Glomerular visceral epithelial cell (primary cell): ENCODE results near the gene C12orf56.

Experiments
- DNase-seq: peaks from one replicate; pipeline ENCODE4 v3.0.0-alpha.2; 2016; ENCODE audit errors: extremely low spot score

The C12orf56 gene, protein sequence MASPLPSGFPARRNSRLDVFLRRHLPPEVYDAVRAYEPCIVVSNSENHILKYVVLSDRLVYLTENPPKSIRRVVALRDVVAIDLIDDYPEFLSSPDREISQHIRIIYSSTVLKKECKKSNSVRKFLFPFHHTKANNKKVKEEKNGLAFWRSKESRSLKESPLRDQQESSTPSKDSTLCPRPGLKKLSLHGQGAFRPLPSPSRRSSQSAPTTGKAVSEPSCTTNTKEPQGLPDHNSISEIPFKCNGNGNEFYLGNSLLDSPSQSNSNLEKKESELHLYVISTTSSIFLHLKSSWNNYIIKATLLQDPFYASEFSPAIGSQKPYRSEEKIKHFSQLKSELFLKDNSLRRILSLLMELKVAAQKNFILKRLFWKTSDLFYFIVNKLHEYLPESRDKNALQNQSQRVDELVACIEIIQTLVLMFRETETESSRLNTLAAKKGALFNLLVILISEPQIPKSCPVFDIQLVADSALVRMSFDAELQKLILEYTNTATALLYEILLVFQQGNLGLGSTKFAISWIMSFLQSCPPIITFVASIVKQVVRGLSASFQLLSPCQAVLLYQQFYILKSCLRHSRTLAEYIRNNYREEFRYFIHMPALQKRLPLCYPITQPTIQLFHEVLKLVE

GRCh38 chr12:64390275-64390851 is at the start of gene C12orf56:
Gene C12orf56 (minus strand): TSS chr12:64390758. CDS start chr12:64390565, 193 bp downstream.
- DNase-seq: no peak

DNA sequence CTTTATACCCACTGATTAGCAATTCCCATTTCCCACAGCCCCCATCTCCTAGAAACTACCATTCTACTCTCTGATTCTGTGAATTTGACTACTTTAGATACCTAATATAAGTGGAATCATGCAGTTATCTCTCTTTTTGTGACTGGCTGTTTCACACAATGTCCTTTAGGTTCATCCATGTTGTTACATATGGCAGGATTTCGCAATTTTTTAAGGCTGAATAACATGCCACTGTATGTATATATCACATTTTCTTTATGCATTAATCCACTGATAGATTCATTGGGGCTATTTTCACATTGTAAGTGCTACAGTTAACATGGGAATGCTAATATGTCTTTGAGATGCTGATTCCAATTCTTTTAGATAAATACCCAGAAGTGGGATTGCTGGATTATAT is 49.5 kb upstream of the C12orf56 start:
- DNase-seq: no peak

DNA sequence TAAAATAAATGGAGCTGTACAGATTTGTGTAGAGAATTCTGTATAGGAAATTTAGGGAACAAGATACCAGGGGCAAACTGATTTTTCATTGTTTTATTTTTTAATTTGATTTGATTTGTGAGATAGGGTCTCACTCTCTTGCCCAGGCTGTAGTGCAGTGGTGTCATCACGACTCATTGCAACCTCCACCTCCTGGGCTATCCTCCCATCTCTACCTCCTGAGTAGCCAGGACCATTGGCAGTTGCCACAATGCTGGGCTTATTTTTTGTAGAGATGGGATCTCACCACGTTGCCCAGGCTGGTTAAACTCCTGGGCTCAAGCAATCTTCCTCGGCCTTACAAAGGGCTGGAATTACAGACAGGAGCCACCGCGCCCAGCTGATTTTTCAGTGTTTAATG is 43.4 kb upstream of the C12orf56 start:
- DNase-seq: no peak

DNA sequence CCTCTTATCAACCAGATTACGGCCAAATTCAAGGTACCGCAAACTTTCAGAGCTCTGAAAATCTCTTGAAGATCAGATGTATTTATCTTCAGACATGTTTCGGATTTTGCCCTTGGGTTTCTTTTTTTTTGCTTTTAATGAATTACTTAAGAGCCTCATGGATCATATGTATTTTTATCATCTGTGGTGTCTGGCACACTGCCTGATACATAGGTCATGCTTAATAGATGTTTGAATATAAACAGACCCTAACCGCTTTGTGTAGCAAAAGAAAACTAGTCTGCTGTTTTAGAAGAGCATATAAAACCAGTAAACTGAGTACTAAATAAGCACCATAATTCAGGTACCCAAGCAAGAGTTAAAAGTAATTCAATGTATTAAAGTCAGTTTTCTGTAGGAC is 41.2 kb upstream of the C12orf56 start:
- no peak for DNase-seq

DNA sequence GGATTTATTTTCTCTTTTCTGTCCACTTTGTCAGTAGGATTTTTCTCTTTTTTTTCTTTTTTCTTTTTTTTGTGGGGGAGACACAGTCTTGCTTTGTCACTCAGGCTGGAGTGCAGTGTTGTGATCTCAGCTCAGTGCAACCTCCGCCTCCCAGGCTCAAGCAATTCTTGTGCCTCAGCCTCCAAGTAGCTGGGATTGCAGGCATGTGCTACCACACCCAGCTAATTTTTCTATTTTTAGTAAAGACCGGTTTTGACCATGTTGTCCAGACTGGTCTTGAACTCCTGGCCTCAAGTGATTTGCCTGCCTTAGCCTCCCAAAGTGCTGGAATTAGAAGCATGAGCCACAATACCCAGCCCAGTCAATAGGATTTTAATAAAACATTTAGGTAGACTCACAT is 40.3 kb upstream of the C12orf56 start:
- no peak for DNase-seq

DNA sequence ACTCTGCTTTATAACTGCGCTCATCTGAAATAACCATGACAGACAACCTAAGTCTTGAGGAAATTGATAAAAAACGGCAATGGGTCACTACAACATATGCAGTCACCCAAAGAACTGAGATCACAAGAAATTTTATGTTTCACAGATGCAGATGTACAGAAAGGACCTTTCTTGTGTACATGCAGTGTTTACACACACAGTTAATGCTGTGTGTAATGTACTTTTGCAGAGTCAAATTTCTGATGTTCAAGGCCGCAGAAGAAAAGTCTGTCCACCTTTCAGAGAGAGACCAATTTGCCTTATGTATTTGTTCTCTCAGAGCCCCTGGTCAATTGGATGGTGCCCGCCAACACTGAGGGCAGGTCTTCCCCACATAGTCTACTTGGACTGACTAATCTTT is 38.4 kb upstream of the C12orf56 start:
- DNase-seq: no peak

- no peak for DNase-seq
Observed at GRCh38 chr12:64427988-64428387, 37.4 kb upstream of the C12orf56 start.

DNA sequence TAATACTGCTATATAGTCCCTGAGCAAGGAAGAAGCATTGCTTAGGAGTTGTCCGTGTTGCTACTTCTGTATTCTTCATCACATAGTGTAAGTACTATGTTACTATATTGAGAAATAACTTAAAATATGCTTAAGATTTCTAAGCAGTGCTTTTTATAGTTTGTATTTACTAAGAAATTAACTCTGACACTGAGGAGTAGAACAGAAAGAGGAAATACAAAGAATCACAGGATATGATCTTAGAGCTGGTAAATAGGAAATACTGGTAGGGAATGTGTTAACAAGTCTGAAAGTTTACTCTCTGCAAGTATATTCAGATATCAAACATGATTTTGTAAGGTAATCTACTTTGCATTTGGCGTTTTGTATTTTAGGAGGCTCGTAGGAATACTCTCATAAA is 29.1 kb upstream of the C12orf56 start:
- no peak for DNase-seq

DNA sequence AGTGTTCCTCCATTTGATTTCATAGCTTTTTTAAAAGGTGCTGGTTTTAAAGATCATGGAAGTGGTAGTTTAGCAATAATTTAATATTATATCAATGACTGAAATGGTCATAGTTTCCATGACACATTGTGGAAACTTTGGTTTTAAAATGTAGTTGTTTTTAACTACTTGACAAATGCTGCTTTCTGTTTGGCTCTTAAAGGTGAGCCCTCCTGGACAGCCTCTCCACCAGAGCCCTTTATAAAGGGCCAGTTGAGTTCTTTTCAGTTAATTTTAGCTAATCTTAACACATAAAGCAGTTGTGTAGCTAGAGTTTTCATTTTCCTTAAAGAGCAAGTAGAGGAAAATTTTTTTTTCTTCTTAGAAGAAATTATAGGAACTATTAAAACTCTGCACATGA is 27.7 kb upstream of the C12orf56 start:
- DNase-seq: no peak

GRCh38 chr12:64413884-64414283 is 23.3 kb upstream of the C12orf56 start:
- DNase-seq: no peak

DNA sequence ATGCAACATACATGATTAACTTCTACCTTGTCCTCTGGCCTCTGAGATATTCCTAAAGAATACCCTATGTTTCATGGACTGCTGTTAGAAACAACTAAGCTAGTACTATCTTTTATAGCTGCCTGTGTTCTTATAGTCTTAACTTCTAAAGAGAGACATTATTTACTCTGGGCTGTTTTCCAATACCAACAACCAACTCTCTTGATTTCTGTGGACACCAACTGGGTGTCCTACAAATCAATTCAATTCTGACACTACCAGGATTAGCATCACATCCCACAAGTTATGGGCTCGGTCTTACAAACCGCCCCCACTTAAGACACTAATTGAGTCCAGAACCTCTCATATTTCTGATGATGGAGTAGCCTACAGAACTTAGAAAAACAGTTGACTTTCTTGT is 21.9 kb upstream of the C12orf56 start:
- DNase-seq: no peak

DNA sequence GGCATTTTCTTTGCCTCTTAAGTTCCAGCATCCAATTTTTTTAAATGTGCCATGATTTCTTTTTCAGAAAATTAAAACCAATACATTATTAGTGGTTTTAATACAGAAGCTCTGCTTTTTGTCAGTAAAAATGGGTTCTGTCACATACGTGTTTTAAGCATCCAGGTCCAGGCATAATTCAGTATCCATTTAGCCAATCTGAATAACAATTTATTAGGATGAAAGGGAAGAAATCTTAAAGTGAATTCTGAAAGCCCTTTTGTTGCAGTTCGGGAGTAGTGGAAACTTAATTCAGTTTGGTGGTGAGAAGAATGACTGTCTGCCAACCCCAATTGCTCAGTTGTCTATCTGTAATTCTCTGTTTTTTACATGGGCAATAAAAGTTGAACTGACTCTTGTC is 20.9 kb upstream of the C12orf56 start:
- DNase-seq: no peak

DNA sequence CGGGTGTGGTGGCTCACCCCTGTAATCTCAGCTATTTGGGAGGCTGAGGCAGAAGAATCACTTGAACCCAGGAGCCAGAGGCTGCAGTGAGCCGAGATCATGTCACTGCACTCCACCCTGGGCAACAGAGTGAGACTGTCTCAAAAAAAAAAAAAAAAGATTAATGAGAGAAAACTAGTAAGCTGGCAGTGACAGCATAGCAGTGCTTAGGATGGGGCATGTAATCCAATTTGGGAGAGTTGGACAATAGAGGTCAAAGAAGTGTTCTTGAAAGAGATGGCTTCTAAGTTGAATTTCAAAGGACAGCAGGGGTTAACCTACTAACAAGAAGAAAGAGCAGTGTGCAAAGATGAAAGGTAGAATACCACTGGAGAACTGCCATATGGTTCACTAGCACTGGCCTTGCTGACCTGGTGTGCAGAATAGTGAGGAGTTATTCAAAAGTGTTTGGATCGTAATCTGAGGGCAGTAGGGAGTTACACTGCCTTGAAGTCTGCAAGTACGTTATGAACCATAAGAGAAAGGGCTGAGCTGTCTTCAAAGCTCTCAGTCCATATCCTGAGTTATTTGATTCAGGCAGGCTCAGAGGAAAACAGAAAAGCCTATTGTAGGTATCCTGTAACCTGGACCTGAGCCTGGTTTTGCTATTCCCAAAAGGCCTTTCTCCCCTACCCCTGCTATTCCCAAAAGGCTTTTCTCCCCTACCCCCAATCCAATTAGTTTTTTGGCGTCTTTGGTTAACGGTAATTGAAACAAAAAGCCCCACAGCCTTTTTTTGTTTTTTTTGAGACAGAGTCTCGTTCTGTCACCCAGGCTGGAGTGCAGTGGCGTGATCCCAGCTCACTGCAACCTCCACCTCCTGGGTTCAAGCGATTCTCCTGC is 17.0 kb upstream of the C12orf56 start:
- DNase-seq: no peak

- DNase-seq: peak; percentile 74
Observed at GRCh38 chr12:64404470-64405256, 14.1 kb upstream of the C12orf56 start.

GRCh38 chr12:64403707-64404469 is 13.3 kb upstream of the C12orf56 start, which contains the start of gene XPOT:
Gene XPOT (plus strand): TSS chr12:64404392. CDS start chr12:64410036, 5,644 bp downstream.
- DNase-seq: peak; percentile 97

DNA sequence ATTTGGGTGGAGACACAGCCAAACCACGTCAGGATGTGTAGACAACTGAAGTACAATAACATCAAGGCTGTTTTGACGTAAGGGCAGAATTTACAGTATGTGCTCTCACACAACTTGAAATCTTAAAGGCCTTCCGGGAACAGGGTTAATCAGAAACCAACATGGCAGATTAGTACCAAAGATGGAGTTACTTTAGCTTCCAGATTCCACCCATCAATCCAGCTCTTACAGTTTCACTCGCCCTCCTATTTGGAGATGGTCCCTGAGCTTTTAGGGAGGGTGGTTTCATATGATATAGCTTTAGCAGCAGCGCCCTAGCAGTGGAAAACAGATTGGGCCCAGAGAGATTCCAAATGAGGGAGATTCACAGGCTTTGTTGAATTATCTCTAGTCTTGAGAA is 11.6 kb upstream of the C12orf56 start:
- DNase-seq: no peak

DNA sequence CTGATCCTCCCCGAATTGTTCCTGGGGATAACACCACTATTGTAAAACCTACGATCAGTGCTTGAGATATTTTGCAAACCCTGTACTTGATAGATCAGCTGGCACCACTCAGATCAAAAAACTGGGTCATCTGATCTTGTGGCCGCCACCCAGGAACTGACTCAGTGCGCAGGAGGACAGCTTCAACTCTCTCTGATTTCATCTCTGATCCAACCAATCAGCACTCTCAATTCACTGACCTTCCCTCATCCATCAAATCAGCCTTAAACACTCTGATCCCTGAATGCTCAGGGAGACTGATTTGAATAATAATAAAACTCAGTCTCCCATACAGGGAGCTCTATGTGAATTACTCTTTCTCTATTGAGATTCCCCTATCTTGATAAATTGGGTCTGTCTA is 9.5 kb upstream of the C12orf56 start:
- DNase-seq: no peak

- DNase-seq: no peak
Observed at GRCh38 chr12:64395739-64396138, 5.2 kb upstream of the C12orf56 start.

DNA sequence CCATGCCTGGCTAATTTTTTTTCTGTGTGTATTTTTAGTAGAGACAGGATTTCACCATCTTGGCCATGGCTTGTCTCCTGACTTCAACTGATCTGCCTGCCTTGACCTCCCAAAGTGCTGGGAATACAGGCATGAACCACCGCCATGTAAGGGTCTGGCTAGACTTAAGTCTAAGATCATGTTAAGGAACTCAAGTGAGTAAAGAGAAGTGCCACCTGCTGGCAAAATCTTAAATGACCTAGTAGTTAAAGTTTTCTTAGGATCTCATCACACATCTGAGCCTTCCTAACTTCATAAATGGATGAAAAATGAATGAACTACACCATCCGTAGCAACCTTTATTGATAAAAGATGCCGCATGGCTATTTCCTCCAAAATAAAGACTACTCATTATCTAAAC is 1.7 kb upstream of the C12orf56 start:
- peak; percentile 27 for DNase-seq

DNA sequence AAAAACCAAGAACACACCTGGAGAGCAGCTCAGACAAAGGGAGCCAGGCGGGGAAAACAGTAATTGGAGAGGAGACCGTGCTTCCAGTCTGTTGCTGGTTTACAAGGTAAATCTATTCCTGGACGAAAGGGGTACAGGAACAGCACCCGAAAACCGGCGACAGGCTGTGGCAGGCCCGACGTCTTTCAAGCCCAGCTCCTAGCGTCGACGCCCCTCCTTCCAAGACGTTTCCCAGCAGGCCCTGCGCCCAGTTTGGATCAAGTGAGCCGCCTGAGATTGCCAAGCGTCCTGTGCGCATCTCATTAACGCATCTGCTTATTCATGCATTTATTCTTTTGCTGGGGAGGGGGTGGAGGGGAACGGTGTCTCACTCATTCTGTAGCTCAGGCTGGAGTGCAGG is 1.4 kb downstream of the C12orf56 start:
- DNase-seq: no peak
